Erythroblast (primary cell): ENCODE data around the gene KCNMB1.

Source experiments
- GATA1 ChIP-seq: IDR thresholded peaks from 2 replicates; pipeline ENCODE4 v1.6.1; 2011; ENCODE audit warnings: low read depth, mild to moderate bottlenecking, control low read depth, low read length, moderate library complexity
- POLR2A ChIP-seq: IDR thresholded peaks from 2 replicates; pipeline ENCODE4 v1.6.1; 2011; ENCODE audit warnings: mild to moderate bottlenecking, low read length

DNA sequence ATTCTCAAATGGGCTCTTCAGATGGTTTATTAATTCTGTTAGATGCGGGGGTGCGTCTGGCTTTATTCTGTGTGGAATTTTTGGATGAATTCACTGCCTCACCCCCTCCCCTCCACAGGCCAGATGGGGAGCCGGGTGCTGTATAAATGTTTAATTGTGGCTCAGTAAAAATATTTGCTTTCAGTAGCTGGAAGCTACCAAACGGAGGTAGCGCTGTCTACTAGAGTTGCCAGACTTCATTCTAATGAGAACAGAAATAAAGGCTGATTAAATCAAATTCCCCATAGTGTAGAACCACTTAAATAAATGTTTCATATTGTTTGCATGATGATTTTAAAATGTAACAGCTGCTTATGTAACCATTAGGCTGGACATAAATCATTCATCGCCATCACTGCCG lies 34.5 kb upstream of the KCNMB1 start:
- TF ChIP-seq POLR2A: no peak
- TF ChIP-seq GATA1: no peak
